Left ventricle myocardium inferior (tissue), 1 donor: Measurements from ENCODE around the gene ANXA2. TPM values are rescaled to one million over a fixed set of nuclear protein-coding genes. Genes with fewer than 3 reads are reported as not detected.

ENCODE experiments used
- DNase-seq: peaks from one replicate; pipeline ENCODE4 v3.0.0-alpha.2; 2020
- H3K27ac ChIP-seq: fragments of 200-600 bp; replicated peaks from 2 replicates; pipeline ENCODE4 v1.8.0; 2021
- H3K27me3 ChIP-seq: fragments of 200-600 bp; 2 replicates; pipeline ENCODE4 v1.8.0; 2021; ENCODE audit warnings: low read depth
- H3K36me3 ChIP-seq: fragments of 200-600 bp; 2 replicates; pipeline ENCODE4 v1.8.0; 2021
- H3K4me1 ChIP-seq: fragments of 200-600 bp; 2 replicates; pipeline ENCODE4 v1.8.0; 2021
- H3K4me3 ChIP-seq: fragments of 200-600 bp; 2 replicates; pipeline ENCODE4 v1.8.0; 2021; ENCODE audit warnings: mild to moderate bottlenecking, moderate library complexity
- H3K9me3 ChIP-seq: fragments of 200-600 bp; replicated peaks from 2 replicates; pipeline ENCODE4 v1.8.0; 2021
- CTCF ChIP-seq: fragments of 200-600 bp; IDR thresholded peaks from 2 replicates; pipeline ENCODE4 v1.8.0; 2021; ENCODE audit warnings: antibody characterized with exemption, mild to moderate bottlenecking, borderline replicate concordance
- intact Hi-C: fragments of 100-400 bp; cut with micrococcal nuclease; formaldehyde crosslinking; loops from one replicate; pipeline ENCODE4 v1.11.0; 2022
- total RNA-seq: library from RNA; stranded (reverse); fragmentation: NEBNext Ultra II Directional; extraction: Animal tissue kit (Norgen Biotek cat#: 25700); gene quantifications from one replicate; pipeline ENCODE4 v1.2.1, GENCODE V29; 2021
- donor health status: DM: no; HTN: yes; CAD: no; lungs with severe emphysema.

The ANXA2 gene
- total RNA-seq, 1 donor from 2014 or later = 123 TPM

- no peak for TF ChIP-seq CTCF
- Histone ChIP-seq H3K27ac (no peak overlapping the region), H3K27me3 (no peaks in the 10 kb centered on the region), H3K4me3 (no peak overlapping the region), H3K36me3 (peaks cover 35% of the 10 kb centered on the region), H3K4me1 (no peaks in the 10 kb centered on the region), H3K9me3 (no peaks in the 10 kb centered on the region)
- no peak for DNase-seq
- intact Hi-C loops = loop anchor here (10.0 kb wide), 1 partner anchor 87 kb away; no protein-coding TSS in a partner anchor
Observed at GRCh38 chr15:60441331-60441730, 43.5 kb upstream of the ANXA2 start.

- Histone ChIP-seq H3K27ac (no peak overlapping the region), H3K27me3 (no peaks in the 10 kb centered on the region), H3K4me3 (no peak overlapping the region), H3K36me3 (peaks cover 58% of the 10 kb centered on the region), H3K4me1 (no peaks in the 10 kb centered on the region), H3K9me3 (no peaks in the 10 kb centered on the region)
- DNase-seq = no peak
- no peak for TF ChIP-seq CTCF
- intact Hi-C loops = no loop called here
Observed at GRCh38 chr15:60438646-60439045, 40.9 kb upstream of the ANXA2 start.

- DNase-seq = no peak
- intact Hi-C loops = no loop called here
- Histone ChIP-seq H3K4me1 (no peaks in the 10 kb centered on the region), H3K27me3 (no peaks in the 10 kb centered on the region), H3K4me3 (no peak overlapping the region), H3K27ac (no peak overlapping the region), H3K9me3 (no peaks in the 10 kb centered on the region), H3K36me3 (peaks cover 54% of the 10 kb centered on the region)
- no peak for TF ChIP-seq CTCF
Observed at GRCh38 chr15:60428935-60429334, 31.1 kb upstream of the ANXA2 start.

- peaks cover 4% of the 10 kb centered on the region for H3K4me1 ChIP-seq
- intact Hi-C loops = no loop called here
- no peak overlapping the region for H3K4me3 ChIP-seq
- no peaks in the 10 kb centered on the region for H3K9me3 ChIP-seq
- H3K27ac ChIP-seq = peak overlapping the region; percentile 58
- DNase-seq = no peak
- peaks cover 46% of the 10 kb centered on the region for H3K36me3 ChIP-seq
- no peaks in the 10 kb centered on the region for H3K27me3 ChIP-seq
- TF ChIP-seq CTCF = no peak
Observed at GRCh38 chr15:60426870-60427508, 29.2 kb upstream of the ANXA2 start.

- H3K4me3 ChIP-seq = no peak overlapping the region
- H3K27ac ChIP-seq = no peak overlapping the region
- H3K36me3 ChIP-seq = peaks cover 33% of the 10 kb centered on the region
- TF ChIP-seq CTCF = no peak
- no peak for DNase-seq
- no peaks in the 10 kb centered on the region for H3K9me3 ChIP-seq
- intact Hi-C loops = no loop called here
- H3K4me1 ChIP-seq = peaks cover 4% of the 10 kb centered on the region
- H3K27me3 ChIP-seq = no peaks in the 10 kb centered on the region
Observed at GRCh38 chr15:60425461-60425860, 27.7 kb upstream of the ANXA2 start.
